GM12872 (cell line): ENCODE measurements around the gene COL9A1.

Experiments
- CTCF ChIP-seq: IDR thresholded peaks from 3 replicates; pipeline ENCODE4 v1.5.1; 2011; ENCODE audit warnings: low read depth, mild to moderate bottlenecking, low read length, moderate library complexity; ENCODE audit not compliant: insufficient read depth

Gene COL9A1

GRCh38 chr6:70246118-70246517 lies 56.8 kb downstream of the COL9A1 start:
- TF ChIP-seq CTCF, result no peak

- TF ChIP-seq CTCF, result no peak
Observed at GRCh38 chr6:70241991-70242420, 60.9 kb downstream of the COL9A1 start.

GRCh38 chr6:70241031-70241430 lies 61.9 kb downstream of the COL9A1 start:
- no peak for TF ChIP-seq CTCF

- TF ChIP-seq CTCF, result no peak
Observed at GRCh38 chr6:70236343-70236742, 66.5 kb downstream of the COL9A1 start.

- no peak for TF ChIP-seq CTCF
Observed at GRCh38 chr6:70234561-70235236, 68.2 kb downstream of the COL9A1 start.

- TF ChIP-seq CTCF, result no peak
Observed at GRCh38 chr6:70231311-70231710, 71.6 kb downstream of the COL9A1 start.

- no peak for TF ChIP-seq CTCF
Observed at GRCh38 chr6:70225055-70225454, 77.8 kb downstream of the COL9A1 start.
